NOMO-1 treated with DMSO at 0.1 percent for 48 hours (cell line): Measurements from ENCODE around the gene PTPRM.

ENCODE experiments used
- DNase-seq: peaks from one replicate; lab custom pipeline; 2025; ENCODE audit not compliant: unreplicated experiment; lab: John Stamatoyannopoulos, UW

Gene PTPRM

DNA sequence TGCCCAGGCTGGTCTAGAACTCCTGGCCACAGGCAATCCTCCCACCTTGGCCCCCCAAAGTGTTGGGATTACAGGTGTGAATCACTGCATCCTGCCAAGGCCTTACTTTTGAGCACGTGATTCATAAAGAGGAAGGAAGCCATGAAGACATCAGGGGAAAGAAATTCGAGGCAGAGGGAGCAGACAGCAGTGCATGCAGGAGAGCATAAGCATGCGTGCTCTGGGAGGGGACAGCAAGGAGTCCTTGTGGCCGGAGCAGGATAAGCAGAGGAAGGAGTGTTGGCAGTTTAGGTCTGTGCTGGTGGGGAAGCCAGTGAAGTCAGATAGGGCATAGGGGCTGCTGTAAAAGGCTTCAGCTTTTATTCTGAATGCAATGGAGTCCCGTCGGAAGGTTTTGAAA lies 641.6 kb downstream of the PTPRM start:
- no peak for DNase-seq

DNA sequence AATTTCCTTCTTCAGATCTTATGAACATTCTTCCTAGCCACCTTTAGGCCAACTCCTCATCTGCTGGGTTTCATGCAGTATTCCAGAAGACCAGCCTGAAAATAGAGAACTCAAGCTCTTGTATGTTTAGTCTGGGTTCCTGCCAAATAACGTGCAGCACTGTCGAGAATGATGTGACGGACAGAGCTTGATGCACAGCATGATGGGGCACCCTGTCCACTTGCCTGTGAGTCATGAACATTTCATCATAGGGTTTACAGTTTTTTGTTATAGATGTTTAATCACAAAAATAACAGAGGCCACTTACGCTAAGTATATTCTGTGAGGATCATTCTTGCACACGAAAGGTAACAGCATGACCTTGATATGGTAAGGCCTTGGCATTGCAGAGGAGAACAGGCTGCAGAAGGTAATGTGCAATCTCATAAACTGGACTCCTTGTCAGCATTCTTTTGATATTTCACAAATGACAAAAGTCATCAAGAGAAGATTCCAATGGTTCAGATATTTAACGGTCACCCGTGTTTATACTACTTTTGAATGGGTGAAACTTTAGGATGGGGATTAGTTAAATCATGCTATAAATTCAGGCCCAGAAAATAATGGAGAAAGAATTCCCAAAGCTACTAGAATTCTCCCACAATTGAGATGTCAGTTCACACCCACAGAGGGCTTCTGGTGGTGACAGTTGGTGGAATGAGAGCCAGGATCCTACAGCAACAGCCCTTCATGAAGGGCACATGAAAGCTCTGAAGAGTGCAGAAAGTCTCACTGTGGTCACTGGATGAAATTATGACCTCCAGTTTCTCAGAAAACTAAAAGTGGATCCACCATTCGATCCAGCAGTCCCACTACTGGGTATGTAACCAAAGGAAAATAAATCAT lies 646.0 kb downstream of the PTPRM start:
- DNase-seq, result no peak

DNA sequence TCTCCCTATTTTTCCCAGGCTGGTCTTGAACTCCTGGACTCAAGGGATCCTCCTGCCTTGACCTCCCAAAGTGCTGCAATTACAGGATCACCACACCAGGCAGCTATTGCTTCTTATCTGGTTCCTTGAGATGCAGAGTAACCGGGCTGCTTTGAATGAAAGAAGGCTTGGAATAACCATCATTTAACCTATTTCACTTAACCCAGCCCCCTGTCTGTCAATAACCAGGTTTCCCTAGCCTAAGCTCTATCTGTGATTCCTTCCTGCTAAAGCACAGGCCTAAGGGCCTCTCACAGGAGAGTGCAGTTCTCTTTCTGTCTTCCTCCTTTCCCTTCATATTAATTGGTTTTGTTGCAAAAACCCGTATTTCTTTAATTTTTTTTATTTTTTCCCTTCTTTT lies 648.6 kb downstream of the PTPRM start:
- DNase-seq, result no peak

DNA sequence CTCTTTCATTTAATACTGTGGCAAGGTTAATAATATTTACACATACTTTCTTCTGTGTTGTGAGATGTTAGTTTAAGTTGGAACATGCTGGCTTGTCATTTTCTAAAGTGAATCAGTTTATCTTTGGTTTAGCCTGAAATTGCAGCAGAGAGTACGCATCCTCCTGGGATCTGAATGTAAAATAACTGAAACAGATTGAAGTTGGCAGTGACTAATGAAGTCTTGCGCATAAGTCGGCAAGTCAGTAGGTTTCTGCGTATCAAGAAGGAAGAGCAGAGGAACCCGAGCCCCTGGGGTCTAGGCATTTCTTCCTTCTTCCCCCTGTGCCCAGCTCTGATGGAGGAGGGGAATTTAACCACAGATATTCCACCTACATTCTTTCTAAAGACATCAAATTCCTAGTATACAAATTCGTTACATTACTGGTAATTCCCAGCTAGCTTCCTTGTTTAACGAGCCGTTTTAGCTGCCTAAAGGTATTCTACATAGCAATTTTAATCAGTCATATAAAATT lies 650.0 kb downstream of the PTPRM start:
- no peak for DNase-seq

DNA sequence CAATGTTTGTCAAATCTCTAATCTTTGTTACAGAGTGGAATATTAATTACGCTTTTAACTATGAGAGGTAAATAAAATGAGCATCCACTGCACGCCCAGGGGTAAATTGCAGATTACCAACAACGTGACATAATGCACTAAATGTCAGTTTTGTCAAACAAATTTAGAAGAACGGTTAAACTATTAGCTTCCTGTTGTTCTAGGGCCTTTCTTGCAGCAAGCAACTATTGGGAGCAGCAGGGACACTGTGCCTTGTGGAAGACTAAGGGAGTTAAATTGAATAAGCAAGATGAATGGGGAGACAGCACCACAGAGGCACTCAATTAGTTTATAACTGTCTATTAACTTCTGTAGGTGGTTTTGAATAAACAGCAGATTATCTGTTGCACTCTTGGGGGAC lies 651.1 kb downstream of the PTPRM start:
- no peak for DNase-seq

DNA sequence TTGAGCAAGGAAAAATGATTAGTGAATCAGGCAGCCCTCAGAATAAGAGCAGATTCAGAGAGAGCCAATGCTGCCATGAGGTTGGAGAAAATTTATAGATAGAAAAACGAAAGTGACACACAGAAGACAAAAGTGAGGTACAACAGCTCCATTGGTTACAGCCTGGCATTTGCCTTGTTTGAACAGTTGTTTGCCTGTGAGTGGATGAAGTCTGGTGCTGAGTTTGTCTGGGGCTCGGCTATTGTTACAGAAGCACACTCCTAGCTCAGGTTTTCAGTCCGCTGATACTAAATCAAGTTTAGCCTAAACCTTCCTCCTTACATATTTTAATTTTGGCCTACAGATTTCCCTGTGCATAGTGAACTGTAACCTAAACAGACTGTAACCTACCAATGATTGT lies 654.3 kb downstream of the PTPRM start:
- no peak for DNase-seq

DNA sequence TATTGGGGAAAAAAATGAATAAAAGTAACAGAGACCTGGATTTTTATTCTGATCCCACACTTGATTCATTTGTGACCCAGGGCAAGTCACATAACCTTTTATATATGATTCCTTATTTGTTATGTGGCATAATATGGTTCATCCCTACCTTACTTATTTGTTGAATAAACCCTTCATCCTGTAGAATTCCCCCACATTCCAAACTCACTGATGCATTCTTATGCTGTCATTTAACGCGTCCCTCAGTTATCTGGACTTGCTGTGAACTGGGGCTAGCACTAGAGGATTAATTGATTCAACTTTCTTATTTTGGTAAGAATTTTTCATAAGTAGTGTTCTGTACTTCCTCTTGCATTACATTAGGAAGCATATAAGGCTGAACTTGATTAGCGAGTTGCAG lies 657.5 kb downstream of the PTPRM start:
- no peak for DNase-seq

DNA sequence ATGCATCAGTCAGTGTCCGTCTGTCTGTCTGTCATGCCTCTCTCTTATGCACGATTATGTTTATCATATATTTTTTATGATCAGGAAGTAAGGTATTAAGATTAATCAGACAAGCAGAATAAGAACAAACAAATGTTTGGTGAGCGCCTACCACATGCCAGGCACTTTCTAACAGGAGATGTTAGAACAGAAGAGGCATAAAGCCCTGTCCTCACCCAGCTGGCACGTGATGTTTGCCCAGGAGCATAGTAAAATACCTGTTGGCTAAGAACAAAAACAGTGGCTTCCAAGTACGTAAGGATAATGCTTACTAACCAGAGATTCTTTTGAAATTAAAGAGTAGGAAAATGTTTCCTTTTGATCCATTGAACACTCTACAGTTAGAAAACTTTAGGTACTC lies 661.9 kb downstream of the PTPRM start:
- no peak for DNase-seq

DNA sequence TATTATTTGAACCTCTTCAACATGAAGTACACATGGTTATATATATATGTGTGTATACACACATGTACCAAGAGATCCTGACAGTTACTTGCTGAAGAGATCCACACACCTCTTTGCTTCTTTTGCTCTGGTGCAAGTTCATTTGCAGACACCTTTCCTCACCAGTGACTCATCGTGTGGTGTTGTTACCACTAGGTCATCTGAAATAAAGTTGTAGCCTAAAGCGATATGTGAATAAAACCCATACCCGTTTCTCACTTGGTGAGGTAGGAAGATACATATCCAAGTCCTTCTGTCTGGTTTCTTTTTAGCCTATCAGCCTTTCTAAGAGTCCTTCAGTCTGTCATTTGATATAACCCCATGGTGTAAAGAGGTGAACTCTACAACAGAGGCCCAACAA lies 662.7 kb downstream of the PTPRM start:
- DNase-seq, result no peak

DNA sequence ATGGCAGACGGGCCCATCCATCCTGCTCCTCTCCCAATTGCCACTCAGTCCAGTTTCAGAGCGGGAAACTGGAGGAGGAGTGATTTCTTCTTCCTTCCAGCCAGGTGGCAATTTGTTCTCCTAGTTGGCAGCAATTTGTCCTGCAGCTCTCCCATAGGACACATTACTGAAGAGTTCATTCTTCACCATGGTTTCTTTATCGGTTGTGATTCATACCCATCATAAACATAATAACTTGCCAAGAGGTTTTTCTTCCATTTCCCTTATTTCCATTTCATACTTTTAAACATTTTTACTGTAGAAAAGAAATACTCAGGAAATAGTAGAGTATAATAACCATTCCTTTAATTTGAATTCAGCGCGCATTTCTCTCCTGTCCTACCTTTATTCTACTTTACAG lies 664.2 kb downstream of the PTPRM start:
- DNase-seq, result no peak

DNA sequence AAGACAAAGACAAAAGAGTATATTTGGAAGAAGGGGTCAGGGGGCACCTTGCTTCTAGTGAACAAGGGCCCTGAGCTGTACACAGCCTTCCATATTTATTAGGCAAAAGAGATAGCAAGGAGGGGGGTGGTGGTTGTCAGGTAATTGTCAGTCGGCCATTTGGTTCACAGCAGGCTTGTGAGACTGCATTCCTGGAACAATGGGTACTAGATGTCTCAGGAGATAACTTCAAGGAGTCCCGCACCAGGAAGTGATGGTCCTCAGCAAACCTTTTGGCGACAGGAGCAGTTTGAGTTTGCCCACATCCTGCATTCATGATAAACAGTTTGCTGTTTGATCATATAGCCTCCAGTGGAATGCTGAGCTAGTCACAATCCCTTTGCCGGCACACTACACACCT lies 665.7 kb downstream of the PTPRM start:
- DNase-seq, result no peak

DNA sequence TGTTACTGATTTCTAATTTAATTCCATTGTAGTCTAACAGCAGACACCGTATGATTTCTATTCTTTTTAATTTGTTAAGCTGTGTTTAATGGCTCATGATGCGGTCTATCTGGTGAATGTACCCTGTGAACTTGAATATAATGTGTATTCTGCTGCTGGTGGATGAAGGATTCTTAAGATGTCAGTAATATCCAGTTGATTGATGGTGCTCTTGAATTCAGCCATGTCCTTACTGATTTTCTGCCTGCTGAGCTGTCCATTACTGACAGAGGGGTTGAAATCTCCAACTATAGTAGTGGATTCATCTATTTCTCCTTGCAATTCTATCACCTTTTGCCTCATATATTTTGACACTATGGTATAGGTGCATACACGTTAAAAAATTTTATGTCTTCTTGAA lies 668.8 kb downstream of the PTPRM start:
- DNase-seq, result no peak

DNA sequence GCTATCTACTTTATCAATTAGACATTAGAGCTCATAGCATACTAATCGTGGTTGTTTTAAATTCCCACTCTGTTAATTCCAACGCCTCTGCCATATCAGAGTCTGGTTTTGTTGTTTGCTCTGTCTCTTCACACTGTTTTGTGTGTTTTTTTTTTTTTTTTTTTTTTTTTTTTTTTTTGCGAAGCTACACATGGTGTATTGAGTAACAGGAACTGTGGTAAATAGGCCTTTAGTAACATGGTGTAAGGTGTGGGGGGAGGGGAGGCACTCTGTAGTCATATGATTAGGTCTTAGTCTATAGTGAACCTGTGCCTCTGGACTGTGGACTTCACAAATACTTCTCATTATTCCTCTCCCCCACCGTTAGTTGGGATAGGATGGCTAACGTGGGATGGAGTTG lies 671.4 kb downstream of the PTPRM start:
- no peak for DNase-seq

DNA sequence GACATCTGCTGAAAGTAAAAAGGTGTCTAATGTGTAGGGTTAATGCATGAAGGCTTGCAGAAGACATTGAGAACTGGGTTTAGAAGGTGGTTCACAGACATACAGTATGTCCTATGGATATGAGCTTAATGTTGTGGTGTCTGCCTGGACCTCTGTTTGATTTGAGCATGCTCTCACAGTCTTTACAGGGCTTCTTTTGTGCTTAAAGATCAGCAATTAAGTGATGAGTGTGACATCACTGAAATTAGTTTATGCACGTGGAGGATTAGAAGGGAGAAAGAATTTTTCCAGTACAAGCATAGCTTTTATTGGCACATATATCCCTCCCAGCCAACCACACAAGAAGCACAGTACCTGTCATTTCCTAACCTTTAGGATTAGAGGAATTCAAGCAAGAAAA lies 674.6 kb downstream of the PTPRM start:
- no peak for DNase-seq

DNA sequence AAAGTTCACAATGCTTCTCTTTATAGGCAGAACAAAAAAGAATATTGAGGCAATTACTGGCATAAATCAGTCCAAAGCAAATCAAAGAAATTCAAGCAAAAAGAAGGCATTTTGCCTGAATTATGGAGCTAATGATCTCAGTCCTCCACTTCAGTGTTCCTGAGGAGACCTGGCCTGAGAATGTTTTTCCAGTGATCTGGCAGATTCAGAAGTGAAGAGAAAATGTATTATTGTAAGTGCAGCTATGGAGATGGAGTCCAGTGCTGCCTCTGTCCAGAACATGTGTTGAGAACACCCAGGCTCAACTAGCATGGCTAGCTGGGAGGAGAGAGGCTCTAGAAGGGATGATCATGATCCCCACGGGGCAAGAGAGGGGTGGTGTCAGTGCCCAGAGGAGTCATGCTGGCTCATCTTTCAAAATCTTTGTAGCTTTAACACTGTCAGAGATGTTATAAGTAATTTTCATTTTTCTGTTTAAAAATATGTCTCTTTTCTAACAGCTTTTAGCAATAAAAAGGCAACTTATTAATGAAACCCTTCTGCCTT lies 675.1 kb downstream of the PTPRM start:
- no peak for DNase-seq

DNA sequence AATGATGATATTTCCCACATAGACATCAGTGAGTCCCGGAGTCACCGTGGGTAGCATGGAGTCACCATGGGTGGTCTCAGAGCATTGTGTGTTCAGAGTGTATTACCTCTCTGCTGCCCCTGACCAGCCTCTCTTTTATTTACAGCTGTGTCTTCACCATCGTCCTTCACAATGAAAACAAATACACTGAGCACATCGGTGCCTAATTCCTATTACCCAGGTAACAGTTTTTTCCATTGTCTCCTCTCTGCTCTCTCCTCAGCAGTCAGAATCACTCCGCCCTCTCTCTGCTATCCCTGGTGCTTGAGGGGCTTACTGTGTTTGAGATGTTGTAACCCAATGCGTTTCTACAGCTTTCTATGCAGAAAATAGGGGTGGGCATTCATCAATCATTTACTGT lies 680.6 kb downstream of the PTPRM start:
- DNase-seq, result no peak

DNA sequence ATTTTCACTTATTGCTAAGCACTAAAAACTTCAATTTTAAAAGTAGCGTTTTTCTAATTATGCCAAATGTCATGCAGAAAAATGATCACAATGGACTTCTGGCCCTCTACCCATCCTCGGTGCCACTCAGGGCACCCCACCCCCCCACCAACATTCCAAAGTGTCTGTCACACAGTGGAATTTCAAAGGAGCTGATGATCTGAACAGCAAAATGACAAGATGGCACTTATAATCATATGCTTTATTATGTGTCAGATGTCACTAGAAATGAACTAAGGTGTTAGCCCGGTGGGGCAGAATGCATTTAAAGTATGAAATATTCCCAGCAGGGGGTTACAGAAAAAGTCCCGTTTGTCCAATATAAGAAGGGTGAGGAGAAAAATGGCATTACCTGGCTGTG lies 681.5 kb downstream of the PTPRM start:
- no peak for DNase-seq

DNA sequence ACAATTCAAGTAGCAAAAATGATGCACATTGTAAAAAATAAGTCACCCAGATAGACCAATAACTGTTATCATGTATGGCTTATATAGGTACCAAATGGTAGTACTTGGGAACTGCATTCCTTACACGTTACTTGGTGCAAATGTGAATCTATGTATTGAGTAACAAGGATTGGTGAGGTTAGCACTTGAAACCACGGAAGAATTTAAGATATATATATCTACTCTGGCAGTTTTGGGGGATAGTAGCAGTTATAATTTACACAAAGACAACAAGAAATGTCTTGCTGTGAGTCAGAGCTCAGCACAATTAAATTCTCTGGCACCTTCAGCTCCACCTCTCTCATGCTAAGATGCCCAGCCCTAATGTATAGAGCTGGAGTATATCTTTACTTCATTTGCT lies 682.7 kb downstream of the PTPRM start:
- DNase-seq, result no peak

DNA sequence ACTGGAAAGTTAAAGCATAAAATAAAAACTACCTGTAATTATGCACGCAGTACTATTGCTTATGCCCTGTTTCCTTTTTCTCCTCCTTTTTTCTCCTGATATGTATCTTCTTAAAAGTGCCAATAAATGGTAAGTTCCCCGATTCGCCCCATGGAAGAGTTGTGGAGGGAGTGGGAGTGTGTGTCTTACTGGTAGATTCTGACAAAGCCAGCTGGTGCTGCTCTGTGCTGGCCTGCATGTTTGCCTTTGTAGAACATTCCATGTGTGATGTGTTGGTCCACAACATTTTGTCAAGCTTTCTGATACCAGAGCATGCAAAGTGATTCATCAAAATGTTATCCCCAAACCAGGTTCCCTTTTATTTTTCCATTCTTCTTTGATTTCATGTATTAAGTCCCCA lies 685.3 kb downstream of the PTPRM start:
- no peak for DNase-seq

DNA sequence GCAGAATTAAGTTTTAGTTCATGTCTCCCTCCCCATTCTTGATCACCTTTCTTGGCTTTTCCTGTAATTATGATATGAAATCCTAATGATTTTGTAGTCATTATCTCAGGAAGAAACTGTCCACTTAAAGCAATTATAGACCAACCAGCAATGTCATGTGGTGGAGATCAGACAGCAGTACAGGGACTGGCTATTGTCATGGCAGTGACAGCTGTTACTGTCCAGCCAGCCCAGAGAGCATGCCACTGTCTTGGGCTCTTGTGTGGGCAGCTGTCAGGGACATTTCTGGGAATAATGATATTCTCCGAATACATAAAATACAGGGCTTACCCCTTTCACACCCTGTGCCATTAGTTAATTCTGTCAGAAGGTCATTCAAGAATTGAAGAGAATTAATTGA lies 686.8 kb downstream of the PTPRM start:
- DNase-seq, result no peak

DNA sequence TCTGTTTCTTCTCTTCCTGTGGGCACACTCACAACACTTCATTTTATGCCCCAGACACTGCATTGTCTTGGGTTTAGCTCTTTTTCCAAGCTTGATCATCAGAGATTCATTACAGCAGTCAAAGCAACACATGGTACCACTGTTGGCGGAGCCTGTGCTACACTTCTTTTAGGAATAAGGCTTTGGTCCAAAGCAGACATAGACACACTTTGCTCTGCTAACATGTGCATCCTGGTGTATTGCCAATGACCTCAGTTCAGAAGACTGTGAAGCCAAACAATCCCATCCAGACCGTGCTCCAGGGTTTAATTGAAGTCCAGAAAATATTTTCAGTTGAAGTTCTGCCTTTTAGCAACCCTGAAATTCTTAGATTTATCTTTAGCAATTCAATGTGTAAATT lies 687.5 kb downstream of the PTPRM start:
- DNase-seq, result no peak

DNA sequence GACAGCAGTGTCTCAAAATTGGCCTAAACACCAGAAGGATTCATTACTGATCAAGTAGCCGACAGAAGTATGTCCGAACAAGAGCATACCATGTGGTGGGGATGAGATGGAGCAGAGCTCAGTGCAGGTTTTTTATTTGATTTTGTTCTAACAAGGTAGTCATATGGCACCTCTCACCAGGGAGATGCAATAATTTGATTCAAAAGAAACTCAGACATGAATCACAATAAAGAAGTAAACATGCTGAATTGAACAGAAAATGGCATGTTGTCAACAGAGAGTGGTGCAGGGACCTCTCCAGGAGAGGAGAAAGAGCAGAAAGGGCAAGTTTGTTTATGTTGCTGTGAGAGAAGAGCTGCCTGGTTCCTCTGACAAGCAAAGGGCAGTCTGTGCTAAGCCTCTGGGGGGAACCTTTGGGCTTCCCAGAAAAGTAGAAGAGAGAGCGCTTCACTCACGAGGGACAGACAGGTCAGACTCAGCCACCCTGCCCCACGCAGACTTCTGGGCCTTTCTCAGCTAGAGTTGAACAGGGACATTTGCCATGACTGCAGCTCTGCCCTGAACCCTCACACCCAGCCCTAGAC lies 690.8 kb downstream of the PTPRM start:
- no peak for DNase-seq
